Activated naive CD4-positive, alpha-beta T cell treated with anti-CD3 and anti-CD28 coated beads for 36 hours (primary cell): ENCODE results near the gene CLDN7. TPM values are rescaled to one million over a fixed set of nuclear protein-coding genes. Genes with fewer than 3 reads are reported as not detected.

Experiments
- CTCF ChIA-PET: fragments of 350-600 bp; sonication (Branson Sonifier 250); formaldehyde crosslinking; loops from one replicate; lab custom pipeline; 2021; ENCODE audit warnings: antibody characterized with exemption; lab: Charles Lee
- DNase-seq: peaks from one replicate; pipeline ENCODE4 v3.0.0-alpha.2; 2020
- H3K27ac Mint-ChIP-seq: one replicate; pipeline ENCODE4 v1.8.0; 2021; ENCODE audit warnings: mild to moderate bottlenecking, mixed read lengths
- H3K27me3 Mint-ChIP-seq: one replicate; pipeline ENCODE4 v1.8.0; 2021; ENCODE audit warnings: low read depth, mixed read lengths
- H3K36me3 Mint-ChIP-seq: one replicate; pipeline ENCODE4 v1.8.0; 2021; ENCODE audit warnings: low read depth, mixed read lengths
- H3K4me1 Mint-ChIP-seq: one replicate; pipeline ENCODE4 v1.8.0; 2021; ENCODE audit warnings: low read depth, mixed read lengths
- H3K4me3 Mint-ChIP-seq: one replicate; pipeline ENCODE4 v1.8.0; 2021; ENCODE audit warnings: mild to moderate bottlenecking, moderate library complexity, mixed read lengths
- H3K9me3 Mint-ChIP-seq: one replicate; pipeline ENCODE4 v1.8.0; 2021; ENCODE audit warnings: mixed read lengths
- intact Hi-C: fragments of 100-400 bp; cut with micrococcal nuclease; formaldehyde crosslinking; loops from one replicate; pipeline ENCODE4 v1.15.1; 2023
- total RNA-seq, 2 experiments: library from RNA; stranded (reverse); gene quantifications; one replicate each; pipeline ENCODE4 v1.2.3, GENCODE V29; 2021

The CLDN7 gene
- total RNA-seq, 2 experiments from 2014 or later = 0.40 TPM; not detected in 1

GRCh38 chr17:7261379-7262191 lies 693 bp downstream of the CLDN7 start:
- CTCF ChIA-PET = no interaction called here
- peaks cover 25% of the 10 kb centered on the region for H3K4me1 Mint-ChIP-seq

DNA sequence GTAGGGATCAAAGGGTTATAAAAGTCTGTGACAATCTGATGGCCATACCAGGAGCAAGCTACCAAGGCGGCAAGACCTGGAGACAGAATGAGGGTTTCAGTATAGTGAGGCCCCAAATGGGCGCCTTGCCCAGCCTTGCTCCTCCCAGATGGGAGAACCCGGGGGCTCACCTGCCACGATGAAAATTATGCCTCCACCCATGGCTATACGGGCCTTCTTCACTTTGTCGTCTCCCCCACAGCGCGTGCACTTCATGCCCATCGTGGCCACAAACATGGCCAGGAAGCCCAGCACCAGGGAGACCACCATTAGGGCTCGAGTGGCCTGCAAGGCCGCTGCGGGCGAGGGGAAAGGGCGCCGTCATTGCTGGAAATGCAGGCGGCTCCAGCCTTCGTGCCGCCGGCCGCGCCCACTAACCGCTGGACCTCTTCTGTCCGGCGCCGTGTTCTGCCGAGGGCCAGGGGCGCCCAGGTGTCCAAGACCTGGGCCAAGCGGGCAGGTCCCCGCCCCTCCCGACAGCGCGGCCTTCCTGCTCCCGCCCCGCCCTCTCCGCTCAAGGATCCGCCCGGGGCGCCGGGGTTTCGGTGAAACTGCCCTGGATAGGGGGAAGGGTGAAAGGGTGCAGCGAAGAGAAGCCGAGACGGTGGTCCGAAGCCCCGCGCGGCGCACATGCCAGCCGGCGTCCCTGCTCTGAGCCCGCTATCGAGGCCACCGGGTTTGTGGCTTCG lies 1.5 kb downstream of the CLDN7 start:
- intact Hi-C loops = no loop called here

More at GRCh38 chr17:7261379-7262191, 693 bp downstream of the CLDN7 start:
- Mint-ChIP-seq H3K27me3 (peaks cover 21% of the 10 kb centered on the region), H3K9me3 (no peaks in the 10 kb centered on the region), H3K36me3 (peaks cover 13% of the 10 kb centered on the region), H3K4me3 (peak overlapping the region; percentile 56), H3K27ac (no peak overlapping the region)
- DNase-seq = peak; percentile 27
- intact Hi-C loops = no loop called here

GRCh38 chr17:7260151-7260550 lies 2.1 kb downstream of the CLDN7 start:
- CTCF ChIA-PET = interaction anchor here (0.7 kb wide), 1 partner anchor 37 kb away, joined by 4 read pairs; no protein-coding TSS in a partner anchor
- Mint-ChIP-seq H3K4me1 (peaks cover 25% of the 10 kb centered on the region), H3K36me3 (peaks cover 20% of the 10 kb centered on the region), H3K9me3 (no peaks in the 10 kb centered on the region), H3K4me3 (no peak overlapping the region), H3K27me3 (peaks cover 21% of the 10 kb centered on the region), H3K27ac (no peak overlapping the region)
- intact Hi-C loops = no loop called here
- DNase-seq = no peak

More for the DNA sequence above, 1.5 kb downstream of the CLDN7 start:
- Mint-ChIP-seq H3K4me1 (peaks cover 25% of the 10 kb centered on the region), H3K4me3 (peak overlapping the region; percentile 45), H3K27ac (no peak overlapping the region), H3K36me3 (peaks cover 18% of the 10 kb centered on the region), H3K27me3 (peaks cover 21% of the 10 kb centered on the region), H3K9me3 (no peaks in the 10 kb centered on the region)
- no peak for DNase-seq
- CTCF ChIA-PET = no interaction called here

- H3K9me3 Mint-ChIP-seq = no peaks in the 10 kb centered on the region
- H3K4me1 Mint-ChIP-seq = peaks cover 25% of the 10 kb centered on the region
- H3K4me3 Mint-ChIP-seq = no peak overlapping the region
- H3K36me3 Mint-ChIP-seq = peaks cover 24% of the 10 kb centered on the region
- no peak for DNase-seq
- CTCF ChIA-PET = interaction anchor here (0.7 kb wide), 1 partner anchor 38 kb away, joined by 4 read pairs; no protein-coding TSS in a partner anchor
- H3K27me3 Mint-ChIP-seq = peaks cover 21% of the 10 kb centered on the region
- intact Hi-C loops = no loop called here
- H3K27ac Mint-ChIP-seq = peak overlapping the region; percentile 8
These were observed 2.8 kb downstream of the CLDN7 start for GRCh38 chr17:7259555-7259889.

- H3K9me3 Mint-ChIP-seq = no peaks in the 10 kb centered on the region
- H3K4me3 Mint-ChIP-seq = no peak overlapping the region
- peaks cover 26% of the 10 kb centered on the region for H3K4me1 Mint-ChIP-seq
- no peak for DNase-seq
- H3K27ac Mint-ChIP-seq = peak overlapping the region; percentile 8
- peaks cover 28% of the 10 kb centered on the region for H3K36me3 Mint-ChIP-seq
- CTCF ChIA-PET = interaction anchor here (0.7 kb wide), 1 partner anchor 38 kb away, joined by 4 read pairs; no protein-coding TSS in a partner anchor
- peaks cover 19% of the 10 kb centered on the region for H3K27me3 Mint-ChIP-seq
- intact Hi-C loops = no loop called here
These were observed 3.3 kb downstream of the CLDN7 start for GRCh38 chr17:7258731-7259554.

DNA sequence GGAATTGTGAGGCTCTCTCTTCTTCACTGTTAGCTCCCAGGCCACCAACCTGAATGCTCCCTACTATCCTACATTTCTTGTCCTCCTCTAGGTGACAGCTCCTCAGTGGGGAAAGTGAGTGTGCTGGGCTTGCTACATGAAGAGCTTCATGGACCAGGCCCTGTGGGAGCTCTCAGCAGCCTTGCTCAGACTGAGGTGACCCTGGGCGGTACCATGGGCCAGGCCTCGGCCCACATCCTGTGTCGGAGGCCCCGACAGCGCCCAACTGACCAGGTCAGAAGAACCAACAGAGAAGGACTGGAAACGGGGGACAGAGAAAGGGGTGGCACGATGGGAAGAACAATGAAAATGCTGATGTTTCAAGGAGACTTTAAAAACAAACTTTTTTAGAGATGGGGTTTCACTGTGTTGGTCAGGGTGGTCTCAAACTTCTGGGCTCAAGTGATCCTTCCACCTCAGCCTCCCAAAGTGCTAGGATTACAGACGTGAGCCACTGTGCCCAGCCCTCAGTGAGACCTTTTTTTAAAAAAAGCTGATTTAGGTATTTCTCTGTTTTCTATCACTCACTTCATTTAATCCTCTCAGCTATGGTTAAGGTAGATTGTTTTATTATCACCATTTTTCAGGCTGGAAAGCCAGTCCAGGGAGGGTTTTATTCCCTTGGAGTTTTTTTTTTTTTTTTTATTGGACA lies 5.4 kb downstream of the CLDN7 start:
- no peak for DNase-seq
- H3K36me3 Mint-ChIP-seq = peaks cover 29% of the 10 kb centered on the region
- H3K9me3 Mint-ChIP-seq = no peaks in the 10 kb centered on the region
- H3K27me3 Mint-ChIP-seq = peaks cover 2% of the 10 kb centered on the region
- intact Hi-C loops = no loop called here
- peaks cover 20% of the 10 kb centered on the region for H3K4me1 Mint-ChIP-seq
- H3K27ac Mint-ChIP-seq = no peak overlapping the region
- H3K4me3 Mint-ChIP-seq = no peak overlapping the region
- CTCF ChIA-PET = interaction anchor here (0.6 to 0.9 kb wide), 4 partner anchors 11 to 844 kb away, joined by 3 to 4 read pairs (median 4); partner anchors contain the start of gene TNFSF12

- no peaks in the 10 kb centered on the region for H3K9me3 Mint-ChIP-seq
- no peak overlapping the region for H3K27ac Mint-ChIP-seq
- intact Hi-C loops = loop anchor here (5.0 kb wide), 2 partner anchors 433 to 588 kb away; partner anchors contain the start of genes TP53 and WRAP53
These were observed 7.8 kb downstream of the CLDN7 start for GRCh38 chr17:7254511-7254910.

DNA sequence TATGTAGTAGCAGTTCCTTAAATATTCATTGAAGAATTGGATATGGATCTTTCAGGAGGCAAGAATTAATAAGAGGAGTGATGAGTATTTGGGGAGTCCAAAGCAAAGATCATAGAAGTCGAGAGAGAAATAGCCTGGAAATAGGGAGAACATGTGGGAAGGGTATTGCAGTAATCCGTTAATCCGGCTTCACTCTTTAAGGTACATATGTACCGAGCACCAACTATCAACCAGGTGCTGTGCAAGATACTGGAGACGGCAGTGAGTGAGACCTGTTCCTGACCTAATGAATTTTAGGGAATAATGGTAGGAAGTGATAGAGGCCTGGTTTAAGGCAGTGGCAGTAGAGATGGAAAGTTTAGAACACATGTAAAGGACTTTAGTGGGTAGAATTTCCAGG lies 9.2 kb downstream of the CLDN7 start:
- H3K36me3 Mint-ChIP-seq = peaks cover 27% of the 10 kb centered on the region
- intact Hi-C loops = loop anchor here (2.0 to 5.0 kb wide), 3 partner anchors 320 to 589 kb away; partner anchors contain the start of genes TP53 and WRAP53
- H3K27ac Mint-ChIP-seq = peak overlapping the region; percentile 99
- no peaks in the 10 kb centered on the region for H3K9me3 Mint-ChIP-seq
- H3K4me3 Mint-ChIP-seq = peak overlapping the region; percentile 86
- no peaks in the 10 kb centered on the region for H3K27me3 Mint-ChIP-seq
- CTCF ChIA-PET = no interaction called here
- H3K4me1 Mint-ChIP-seq = peaks cover 34% of the 10 kb centered on the region
- no peak for DNase-seq

More at GRCh38 chr17:7254511-7254910, 7.8 kb downstream of the CLDN7 start:
- no peak overlapping the region for H3K4me3 Mint-ChIP-seq
- H3K27me3 Mint-ChIP-seq = no peaks in the 10 kb centered on the region
- peaks cover 27% of the 10 kb centered on the region for H3K4me1 Mint-ChIP-seq
- no peak for DNase-seq
- H3K36me3 Mint-ChIP-seq = peaks cover 29% of the 10 kb centered on the region
- CTCF ChIA-PET = no interaction called here

DNA sequence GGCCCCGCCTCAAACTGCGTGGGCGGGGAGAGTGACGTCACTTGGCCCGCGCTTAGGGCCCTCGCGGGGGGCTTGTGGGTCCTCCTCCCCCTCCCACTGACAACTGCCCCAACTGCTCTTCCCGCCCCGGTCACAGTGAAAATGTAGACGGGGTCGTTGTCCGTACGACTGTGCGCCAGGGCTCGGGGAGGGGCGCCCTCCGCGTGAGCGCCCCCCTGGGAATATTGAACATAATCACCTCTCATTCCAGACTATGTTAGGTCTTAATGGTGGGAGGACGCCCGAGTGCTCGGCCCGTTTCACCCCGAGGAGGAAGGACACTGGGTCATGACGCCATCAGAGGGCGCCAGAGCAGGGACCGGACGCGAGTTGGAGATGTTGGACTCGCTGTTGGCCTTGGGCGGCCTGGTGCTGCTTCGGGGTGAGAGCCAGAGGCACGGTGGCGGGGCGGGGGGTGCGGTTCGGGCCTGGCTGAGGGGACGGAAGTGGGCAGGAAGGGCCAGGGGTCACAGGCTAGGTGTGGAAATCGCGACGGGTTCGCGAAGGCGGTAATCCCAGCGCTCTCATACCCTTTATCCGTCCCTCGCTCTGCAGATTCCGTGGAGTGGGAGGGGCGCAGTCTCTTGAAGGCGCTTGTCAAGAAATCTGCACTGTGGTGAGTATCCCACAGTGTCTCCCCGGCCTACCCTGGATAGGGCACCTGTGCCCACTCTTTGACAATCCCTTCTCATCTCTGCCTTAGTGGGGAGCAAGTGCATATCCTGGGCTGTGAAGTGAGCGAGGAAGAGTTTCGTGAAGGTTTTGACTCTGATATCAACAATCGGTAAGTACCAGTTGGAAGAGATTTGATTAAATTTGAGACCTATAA lies 9.9 kb downstream of the CLDN7 start, which contains the start of gene ELP5:
TSS of gene ELP5 (plus strand) at position 40 of the 868 bp plus-strand sequence. CDS start at position 376, 336 bp downstream.
- intact Hi-C loops = loop anchor here (1.0 to 5.0 kb wide), 11 partner anchors 13 to 590 kb away; partner anchors contain the start of genes EIF5A, PHF23, POLR2A and SENP3
- Mint-ChIP-seq H3K27ac (peak within 1 kb of the TSS; percentile 99), H3K4me3 (peak within 1 kb of the TSS; percentile 86), H3K4me1 (peaks cover 34% of the 10 kb centered on the region), H3K9me3 (no peaks in the 10 kb centered on the region), H3K36me3 (peaks cover 25% of the 10 kb centered on the region), H3K27me3 (no peaks in the 10 kb centered on the region)
- CTCF ChIA-PET = no interaction called here
- peak; percentile 93 for DNase-seq

DNA sequence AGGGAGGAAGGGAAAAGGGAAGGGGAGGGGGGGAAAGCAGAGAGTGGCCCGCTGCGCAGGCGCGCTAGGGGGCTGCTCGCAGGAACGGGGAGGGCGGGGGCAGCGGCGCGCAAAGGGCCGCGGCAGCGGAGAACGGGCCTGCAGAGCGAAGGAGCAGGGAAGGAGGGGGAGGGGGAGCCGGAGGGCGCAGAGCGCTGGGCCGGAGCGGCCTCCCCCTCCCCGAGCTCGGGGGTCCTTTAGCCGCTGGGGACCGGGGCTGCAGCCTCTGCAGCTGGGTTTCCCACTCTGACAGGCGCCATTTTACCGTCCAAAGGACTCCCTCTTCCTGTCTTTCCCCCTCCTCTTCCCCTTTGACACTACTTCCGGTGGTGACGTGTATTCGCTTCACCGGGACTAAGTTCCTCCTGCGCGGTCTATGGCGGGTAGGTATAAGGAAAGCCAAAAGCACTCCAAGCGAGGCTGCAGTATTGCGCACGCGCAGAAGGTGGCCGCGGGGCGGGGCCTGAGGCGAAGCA lies 10.6 kb downstream of the CLDN7 start, which contains the start of gene CTDNEP1:
TSS of gene CTDNEP1 (minus strand) at position 74 of the 515 bp plus-strand sequence. CDS start 438 bp downstream, outside the sequence.
- peak within 1 kb of the TSS; percentile 86 for H3K4me3 Mint-ChIP-seq
- CTCF ChIA-PET = interaction anchor here (0.6 kb wide), 2 partner anchors 28 to 588 kb away, joined by 3 read pairs; no protein-coding TSS in a partner anchor
- H3K27ac Mint-ChIP-seq = peak within 1 kb of the TSS; percentile 99
- intact Hi-C loops = loop anchor here (1.0 to 5.0 kb wide), 11 partner anchors 12 to 591 kb away; partner anchors contain the start of genes EIF5A, PHF23, POLR2A and SENP3
- DNase-seq = peak; percentile 99
- peaks cover 26% of the 10 kb centered on the region for H3K36me3 Mint-ChIP-seq
- no peaks in the 10 kb centered on the region for H3K27me3 Mint-ChIP-seq
- peaks cover 37% of the 10 kb centered on the region for H3K4me1 Mint-ChIP-seq
- H3K9me3 Mint-ChIP-seq = no peaks in the 10 kb centered on the region
